ENCODE results near the gene SERTAD1. TPM values are rescaled to one million over a fixed set of nuclear protein-coding genes. Genes with fewer than 3 reads are reported as not detected.

Gene SERTAD1
- 10 to 100 TPM in 1 of 2 donors, 1 to 10 TPM in 1; 6.9 to 12.7 TPM for total RNA-seq

GRCh38 chr19:40425450-40426287, at the start of gene SERTAD1:
Gene SERTAD1, minus strand, starts transcription at chr19:40425992. Its CDS starts 2,446 bp downstream, at chr19:40423546.

GRCh38 chr19:40466985-40467734, 41.4 kb upstream of the SERTAD1 start, which contains the start of gene SPTBN4:
Gene SPTBN4, plus strand, starts transcription at chr19:40467001. Its CDS starts 5,621 bp downstream, at chr19:40472622.

GRCh38 chr19:40465557-40466218, 39.9 kb upstream of the SERTAD1 start, which contains the start of gene BLVRB:
Gene BLVRB, minus strand, starts transcription at chr19:40465745. Its CDS starts 57 bp downstream, at chr19:40465688.

GRCh38 chr19:40444000-40444824, 18.4 kb upstream of the SERTAD1 start, which contains the start of gene SERTAD3:
Gene SERTAD3, minus strand, starts transcription at chr19:40444335. Its CDS starts 2,255 bp downstream, at chr19:40442080.

GRCh38 chr19:40413291-40413845, 12.4 kb downstream of the SERTAD1 start, which contains the start of gene PRX:
Gene PRX, minus strand, starts transcription at chr19:40413378. Its CDS starts 5,446 bp downstream, at chr19:40407932.

GRCh38 chr19:40390084-40390742, 35.6 kb downstream of the SERTAD1 start, which contains the start of gene HIPK4:
Gene HIPK4, minus strand, starts transcription at chr19:40390181. Its CDS starts 279 bp downstream, at chr19:40389902.

Small RNA genes within 50 kb of the gene (small RNA-seq; reads per million reads assigned to genes)
- gene RF00017: 0 reads per million in 2 donors

Other genes starting within 250 kb of the SERTAD1 start
- gene MAP3K10, start 234.6 kb downstream of the SERTAD1 start, total RNA-seq: 10 to 100 TPM; 13.3 to 15.1 TPM
- gene TTC9B, start 207.6 kb downstream of the SERTAD1 start, total RNA-seq: not detected
- gene CCNP, start 199.3 kb downstream of the SERTAD1 start, total RNA-seq: under 1 TPM in 1 of 2 donors, not detected in 1; 0.33 TPM
- 100 to 1,000 TPM; 112 to 116 TPM for gene AKT2, start 140.6 kb downstream of the SERTAD1 start, total RNA-seq
- gene C19orf47, start 77.6 kb downstream of the SERTAD1 start, total RNA-seq: 10 to 100 TPM in 1 of 2 donors, 1 to 10 TPM in 1; 2.8 to 12.0 TPM
- gene PLD3, start 77.3 kb downstream of the SERTAD1 start, total RNA-seq: 100 to 1,000 TPM; 111 to 196 TPM
- under 1 TPM in 1 of 2 donors, not detected in 1; under 0.01 TPM for gene HIPK4, start 35.8 kb downstream of the SERTAD1 start, total RNA-seq
- gene PRX, start 12.6 kb downstream of the SERTAD1 start, total RNA-seq: under 1 TPM; 0.33 to 0.69 TPM
- gene SERTAD3, start 18.3 kb upstream of the SERTAD1 start, total RNA-seq: 10 to 100 TPM; 20.3 to 23.0 TPM
- gene BLVRB, start 39.8 kb upstream of the SERTAD1 start, total RNA-seq: 10 to 100 TPM; 83.6 to 93.6 TPM
- under 1 TPM; 0.34 to 1.00 TPM for gene SPTBN4, start 41.0 kb upstream of the SERTAD1 start, total RNA-seq
- 10 to 100 TPM; 20.0 to 30.6 TPM for gene SHKBP1, start 150.9 kb upstream of the SERTAD1 start, total RNA-seq
- gene LTBP4, start 175.4 kb upstream of the SERTAD1 start, total RNA-seq: 10 to 100 TPM; 15.5 to 17.3 TPM